GM21737 (cell line): ENCODE data around the gene RBBP8.

Experiments used
- ATAC-seq: cut with Tn5 transposase; IDR thresholded peaks from one replicate; pipeline ENCODE4 v1.9.1; 2021; ENCODE audit warnings: mild to moderate bottlenecking, moderate library complexity; ENCODE audit not compliant: unreplicated experiment

Gene RBBP8

GRCh38 chr18:23059541-23060465 lies 126.7 kb downstream of the RBBP8 start:
- no peak for ATAC-seq

- no peak for ATAC-seq
These were observed 128.9 kb downstream of the RBBP8 start for GRCh38 chr18:23062011-23062410.

DNA sequence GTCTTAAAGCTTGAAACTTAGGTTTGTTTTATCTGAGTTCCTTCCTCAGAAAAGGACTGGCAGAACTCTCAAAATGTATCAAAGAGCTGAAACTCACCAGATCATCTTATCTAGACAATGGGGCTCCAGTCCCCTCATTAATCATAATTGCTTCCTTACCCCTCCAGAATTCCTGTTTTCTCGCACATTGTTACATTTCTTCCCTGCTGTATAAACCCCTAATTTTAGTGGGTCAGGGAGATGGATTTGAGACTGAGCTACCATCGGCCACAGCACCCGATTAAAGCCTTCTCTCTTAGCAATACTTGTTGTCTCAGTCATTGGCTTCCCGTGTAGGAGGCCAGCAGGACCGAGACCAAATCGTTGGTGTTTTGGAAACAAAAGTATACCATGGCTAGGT lies 130.4 kb downstream of the RBBP8 start:
- no peak for ATAC-seq

GRCh38 chr18:23065234-23065806 lies 132.2 kb downstream of the RBBP8 start:
- no peak for ATAC-seq

DNA sequence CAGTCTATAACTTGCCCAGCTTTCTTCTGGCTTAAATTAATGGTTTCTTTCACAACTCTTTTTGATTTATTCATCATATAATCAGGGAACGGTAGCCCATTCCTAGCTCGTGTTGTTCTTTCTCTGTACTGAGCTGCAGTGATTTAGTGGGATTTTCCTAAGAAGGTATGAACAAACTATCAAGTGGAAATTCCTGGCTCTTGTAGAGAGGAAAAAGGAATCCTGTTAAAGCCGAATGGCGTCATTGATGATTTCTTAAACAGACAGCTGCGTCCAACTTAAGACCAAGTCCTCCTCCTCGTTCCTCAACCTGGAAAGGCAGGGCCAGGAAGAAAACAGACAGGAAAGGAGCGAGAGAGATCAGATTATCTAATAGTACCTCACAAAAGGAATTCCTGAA lies 132.9 kb downstream of the RBBP8 start:
- no peak for ATAC-seq

- ATAC-seq = no peak
These were observed 133.4 kb downstream of the RBBP8 start for GRCh38 chr18:23066504-23067039.

- ATAC-seq = no peak
These were observed 134.1 kb downstream of the RBBP8 start for GRCh38 chr18:23067236-23067635.

GRCh38 chr18:23068011-23068410 lies 134.9 kb downstream of the RBBP8 start:
- no peak for ATAC-seq

- ATAC-seq = no peak
These were observed 135.6 kb downstream of the RBBP8 start for GRCh38 chr18:23068570-23069310.

GRCh38 chr18:23069481-23069880 lies 136.4 kb downstream of the RBBP8 start:
- ATAC-seq = no peak

DNA sequence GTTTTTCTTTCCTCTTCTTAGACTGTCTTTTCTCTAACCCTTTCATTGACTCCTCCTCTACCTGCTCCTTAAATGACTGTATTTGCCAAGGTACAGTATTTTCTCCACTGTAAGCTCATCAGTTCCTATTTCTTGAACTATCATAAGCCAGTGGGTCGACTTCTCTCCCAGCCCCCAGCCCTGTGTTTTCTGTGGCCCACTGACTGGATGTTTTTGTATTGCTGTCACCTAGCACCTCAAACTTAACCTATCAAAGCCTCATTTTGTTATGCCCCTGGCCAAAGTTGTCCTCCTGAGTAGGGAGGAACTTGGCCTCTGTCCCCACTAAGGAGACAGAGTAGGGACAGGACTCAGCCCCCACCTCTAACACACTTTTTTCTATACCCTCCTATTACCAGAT lies 136.8 kb downstream of the RBBP8 start:
- no peak for ATAC-seq

DNA sequence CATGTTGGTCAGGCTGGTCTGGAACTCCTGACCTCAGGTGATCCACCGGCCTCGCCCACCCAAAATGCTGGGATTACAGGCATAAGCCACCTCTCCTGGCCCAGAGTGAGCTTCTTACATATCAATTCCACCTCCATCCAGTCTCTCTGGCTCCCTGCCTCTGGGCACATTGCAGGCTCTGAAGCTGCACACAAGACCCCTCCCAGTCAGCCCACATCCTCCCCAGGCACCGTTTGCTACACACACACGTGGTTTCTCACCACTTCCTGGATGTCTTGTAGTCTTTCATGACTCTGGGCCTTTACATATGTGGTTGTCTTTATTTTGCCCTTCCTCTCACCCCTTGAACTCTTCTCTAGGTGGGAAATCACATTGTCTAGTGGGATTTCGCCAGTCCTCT lies 138.2 kb downstream of the RBBP8 start:
- peak; percentile 99 for ATAC-seq

DNA sequence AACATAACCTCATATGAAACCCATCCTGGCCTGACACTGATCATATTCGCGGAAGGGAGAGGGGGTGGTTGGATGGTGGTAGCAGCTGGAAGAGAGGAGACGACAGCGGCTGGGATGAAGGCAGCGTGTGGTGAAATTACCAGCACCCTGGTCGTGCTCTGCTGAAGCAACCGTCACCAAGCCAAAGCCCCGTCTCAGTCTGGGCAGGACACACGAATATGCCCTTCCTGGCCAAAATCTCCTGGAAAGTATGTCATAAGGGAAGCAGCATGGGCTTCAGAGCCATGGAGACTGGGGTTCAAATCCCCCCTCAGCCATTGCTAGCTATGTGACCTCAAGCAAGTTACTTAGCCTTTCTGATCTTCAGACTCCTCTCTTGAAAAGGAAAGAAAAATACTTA lies 139.0 kb downstream of the RBBP8 start:
- no peak for ATAC-seq

GRCh38 chr18:23073996-23074606 lies 141.0 kb downstream of the RBBP8 start:
- no peak for ATAC-seq
